ENCODE data around the gene CDC27. TPM values are rescaled to one million over a fixed set of nuclear protein-coding genes. Genes with fewer than 3 reads are reported as not detected.
"Not testable (repeated sequence)": the region's sequence is repeated elsewhere in the genome, so short reads cannot be mapped to it uniquely, and the experiment has no call there.

The CDC27 gene
- total RNA-seq, 1 experiment from 2014 or later = 36.1 TPM

DNA sequence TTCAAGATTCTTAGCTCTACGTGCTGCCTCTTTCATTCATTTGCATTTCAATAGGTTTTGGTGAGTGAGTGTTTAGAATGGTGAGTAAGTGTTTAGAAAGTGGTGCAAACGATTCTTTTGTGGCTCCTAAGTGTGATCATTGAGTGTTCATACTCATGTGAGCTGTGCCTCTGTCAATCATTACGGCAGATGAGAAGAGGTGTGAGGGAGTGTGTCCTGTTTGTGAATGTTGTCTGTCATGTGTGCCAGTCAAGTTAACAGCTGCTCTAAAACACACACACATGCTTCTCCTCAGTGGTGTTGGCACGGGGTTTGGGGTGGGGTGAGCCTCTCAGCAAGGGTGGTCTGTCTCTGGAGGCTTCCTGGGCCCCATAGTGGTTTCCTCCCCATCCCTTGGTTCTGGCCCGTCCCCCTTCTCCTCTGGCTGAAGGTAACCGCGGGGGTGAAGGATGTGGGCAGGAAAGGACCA is 31.5 kb upstream of the CDC27 start:
- no peak for DNase-seq (ENCODE audit: low spot score)

DNA sequence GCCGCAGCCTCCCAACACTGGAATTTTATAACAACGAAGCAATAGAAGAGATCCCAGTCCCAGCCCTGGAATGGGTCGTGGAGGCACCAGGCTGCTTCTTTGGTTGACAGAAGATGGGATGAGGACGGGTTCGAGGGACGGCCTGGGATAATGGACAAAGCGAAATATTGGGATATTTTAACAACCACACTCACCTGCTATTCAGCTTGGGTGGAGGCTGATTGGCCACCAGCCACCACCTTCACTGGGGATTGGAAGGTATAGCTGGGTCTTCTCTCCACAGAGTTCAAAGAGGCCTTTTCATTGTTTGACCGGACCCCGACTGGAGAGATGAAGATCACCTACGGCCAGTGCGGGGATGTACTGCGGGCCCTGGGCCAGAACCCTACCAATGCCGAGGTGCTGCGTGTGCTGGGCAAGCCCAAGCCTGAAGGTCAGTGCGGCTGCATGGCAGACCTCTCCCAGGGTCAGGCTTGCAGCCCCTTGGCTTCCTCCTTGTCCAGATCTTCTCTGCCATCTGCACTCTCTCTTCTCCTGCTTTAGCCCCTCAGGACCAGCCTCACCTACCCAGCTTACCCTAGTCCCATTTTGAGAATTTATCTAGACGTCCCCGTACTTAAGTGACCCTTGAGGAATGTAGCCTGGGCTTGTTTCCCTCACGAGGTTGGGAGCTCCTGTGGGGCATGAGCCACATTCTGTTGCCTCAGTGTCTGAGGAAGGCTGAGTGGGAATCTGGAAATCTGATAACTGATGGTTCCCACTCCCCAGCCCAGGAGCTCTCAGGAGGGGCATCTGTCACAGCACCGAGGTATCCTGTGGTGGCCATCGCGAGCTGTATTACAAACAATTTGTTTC is 30.8 kb upstream of the CDC27 start:
- no peak for DNase-seq (ENCODE audit: low spot score)

DNA sequence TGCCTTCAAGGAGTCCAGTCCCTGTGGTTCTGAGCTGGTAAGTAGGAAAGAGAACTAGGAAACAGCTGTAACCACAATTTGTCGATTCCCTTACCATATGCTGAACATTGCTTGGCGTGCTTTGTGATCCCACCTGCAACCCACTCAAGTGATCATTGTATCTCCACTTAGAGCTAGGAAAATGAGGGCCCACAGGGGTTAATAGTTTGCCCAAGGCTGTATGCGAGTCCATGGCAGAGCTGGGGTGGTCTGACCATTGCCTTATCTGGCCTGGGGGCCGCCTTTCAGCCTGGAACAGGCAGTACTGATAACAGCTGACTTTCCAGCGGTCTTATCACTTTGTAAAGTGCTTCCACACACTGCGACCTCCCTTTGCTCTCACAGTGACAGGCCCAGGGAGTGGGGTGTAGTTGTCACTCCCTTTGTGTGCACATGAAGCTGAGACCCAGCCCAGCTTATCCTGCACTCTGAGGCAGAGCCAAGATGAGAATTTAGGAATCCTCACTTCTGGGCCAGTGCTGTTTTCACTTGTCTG is 29.9 kb upstream of the CDC27 start:
- no peak for DNase-seq (ENCODE audit: low spot score)

DNA sequence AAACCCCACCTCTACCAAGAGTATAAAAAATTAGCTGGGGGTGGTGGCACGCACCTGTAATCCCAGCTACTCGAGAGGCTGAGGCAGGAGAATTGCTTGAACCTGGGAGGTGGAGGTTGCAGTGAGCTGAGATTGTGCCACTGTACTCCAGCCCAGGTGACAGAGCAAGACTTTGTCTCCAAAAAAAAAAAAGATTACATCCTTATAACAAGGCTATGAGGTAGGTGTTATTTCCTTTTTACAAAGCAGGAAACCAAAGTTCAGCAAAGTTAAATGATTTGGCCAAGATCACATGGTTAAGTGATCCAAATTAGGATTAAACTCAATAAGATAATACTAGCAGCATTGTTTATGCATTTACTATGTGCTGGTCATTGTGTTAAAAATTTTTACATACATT is 28.2 kb upstream of the CDC27 start:
- DNase-seq (ENCODE audit: low spot score) = not testable (repeated sequence)

DNA sequence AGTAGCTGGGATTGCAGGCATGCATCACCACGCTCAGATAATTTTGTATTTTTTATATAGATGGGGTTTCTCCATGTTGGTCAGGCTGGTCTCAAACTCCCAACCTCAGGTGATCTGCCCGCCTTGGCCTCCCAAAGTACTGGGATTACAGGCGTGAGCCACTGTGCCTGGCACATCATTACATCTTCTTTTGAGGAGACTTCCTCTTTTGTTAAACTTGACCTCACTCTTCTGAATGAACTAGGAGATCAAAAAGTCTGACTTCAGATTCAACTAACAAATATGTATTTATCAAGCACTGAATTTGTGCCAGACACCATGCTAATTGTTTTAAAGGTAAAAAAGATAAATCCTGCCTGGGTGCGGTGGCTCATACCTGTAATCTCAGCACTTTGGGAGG is 27.7 kb upstream of the CDC27 start:
- DNase-seq (ENCODE audit: low spot score) = not testable (repeated sequence)

DNA sequence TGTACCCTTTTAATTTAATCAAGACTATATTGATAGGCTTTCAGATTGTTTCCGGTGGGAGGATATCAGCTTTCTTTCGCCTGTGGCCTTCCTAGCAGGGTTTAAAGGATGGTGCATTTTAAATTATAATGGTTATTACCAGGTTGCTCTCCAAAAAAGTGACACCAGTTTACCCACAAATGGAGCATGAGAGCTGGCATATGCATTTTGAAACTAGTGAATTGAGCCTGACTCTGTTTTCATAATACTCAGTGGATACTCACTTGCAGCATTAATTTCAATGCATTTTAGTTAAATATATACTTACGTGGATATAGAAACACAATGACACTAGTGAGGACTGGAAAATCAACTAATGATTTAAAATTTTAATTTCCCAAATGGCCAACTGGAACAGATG is 25.8 kb upstream of the CDC27 start:
- DNase-seq (ENCODE audit: low spot score) = no peak

DNA sequence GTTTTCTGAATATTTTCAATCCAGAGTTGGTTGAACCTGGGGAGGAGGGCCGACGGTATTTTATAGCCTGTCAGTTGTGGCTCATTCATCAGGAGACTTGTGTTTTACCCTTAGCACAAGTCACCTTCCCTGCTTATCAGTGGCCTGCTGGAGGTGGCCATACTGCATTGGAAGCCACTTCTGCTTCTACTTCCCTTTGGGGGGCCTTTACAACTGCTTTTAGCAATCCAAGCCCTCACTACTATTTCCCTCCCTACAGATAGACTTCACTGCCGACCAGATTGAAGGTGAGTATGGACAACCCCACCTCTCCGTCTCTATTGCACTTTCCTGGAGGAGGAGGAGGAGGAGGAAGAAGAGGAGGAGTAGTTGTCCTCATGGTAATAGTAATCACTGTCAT is 24.4 kb upstream of the CDC27 start:
- no peak for DNase-seq (ENCODE audit: low spot score)

DNA sequence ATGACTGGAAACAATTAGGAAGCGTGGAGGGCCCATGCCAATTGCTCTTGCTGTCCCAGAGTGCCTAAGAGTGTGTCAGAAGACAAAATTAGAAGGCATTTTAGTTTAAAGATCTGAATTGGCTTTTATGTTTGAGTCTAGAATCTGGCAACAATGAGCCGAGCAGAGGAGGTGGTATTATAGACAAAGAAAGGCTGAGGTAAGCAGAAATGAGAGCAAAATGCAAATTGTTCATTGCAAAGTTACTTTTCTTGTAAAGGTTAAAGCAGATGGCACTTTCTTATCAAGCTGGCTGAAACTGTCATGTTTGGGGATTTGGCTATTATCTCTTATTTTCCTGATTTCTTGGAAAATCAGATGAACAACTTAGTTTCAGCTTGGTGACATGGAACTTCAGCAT is 23.4 kb upstream of the CDC27 start:
- no peak for DNase-seq (ENCODE audit: low spot score)

DNA sequence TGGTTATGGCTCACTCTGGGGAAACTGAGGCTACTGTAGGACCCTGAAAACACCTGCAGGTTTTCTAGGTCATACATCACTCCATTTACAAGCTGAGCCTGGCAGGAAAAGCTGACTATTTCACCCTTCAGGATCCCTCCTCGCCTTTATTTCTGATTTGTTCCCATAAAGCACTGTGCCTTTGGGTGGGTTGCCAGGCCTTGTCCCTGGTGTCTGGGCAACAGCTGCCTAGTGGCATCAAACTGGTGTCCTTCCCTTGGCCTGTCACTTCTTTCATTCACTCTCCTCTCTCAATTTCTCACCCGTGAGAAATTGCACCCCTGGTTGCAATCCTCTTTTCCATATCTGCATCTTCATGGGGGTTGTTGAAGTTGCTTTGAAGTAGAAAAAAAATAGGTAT is 21.7 kb upstream of the CDC27 start:
- no peak for DNase-seq (ENCODE audit: low spot score)

DNA sequence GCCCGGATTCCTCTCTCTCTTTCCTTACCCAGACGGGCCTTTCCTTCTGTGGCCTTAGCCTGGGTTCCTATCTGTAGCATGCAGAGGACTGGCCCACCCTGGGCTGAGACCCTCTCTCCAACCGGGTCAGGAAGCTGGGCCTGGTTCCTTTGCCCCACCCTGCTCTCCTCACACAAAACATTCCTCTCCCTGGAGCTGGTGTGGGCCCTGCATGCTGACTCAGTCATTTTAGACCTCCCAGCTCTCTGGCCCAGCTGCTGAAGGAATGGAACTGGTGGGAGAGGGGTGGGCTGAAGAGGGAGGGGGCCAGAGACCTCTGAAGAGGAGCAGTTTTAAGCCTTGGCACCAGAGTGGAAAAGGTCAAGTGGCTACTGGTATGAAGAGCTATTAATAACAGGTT is 21.0 kb upstream of the CDC27 start:
- DNase-seq (ENCODE audit: low spot score) = no peak

DNA sequence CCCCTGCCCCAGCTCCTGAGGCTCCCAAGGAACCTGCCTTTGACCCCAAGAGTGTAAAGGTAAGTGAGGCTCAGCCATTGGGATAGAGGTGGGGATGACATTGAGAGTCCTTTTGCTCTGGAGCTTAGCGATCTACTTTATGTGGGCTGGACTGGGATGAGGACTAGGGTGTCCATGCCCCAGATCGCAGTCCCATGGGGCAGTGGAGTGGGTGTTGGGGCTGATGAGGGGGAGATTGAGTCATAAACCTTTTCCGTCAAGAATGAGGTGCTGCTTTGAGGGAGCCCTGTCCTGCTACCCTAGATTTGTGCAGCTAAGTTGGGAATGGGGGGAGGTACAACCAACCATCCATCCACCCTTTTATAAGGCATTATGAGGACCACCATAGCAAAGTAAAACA is 20.4 kb upstream of the CDC27 start:
- DNase-seq (ENCODE audit: low spot score) = no peak

DNA sequence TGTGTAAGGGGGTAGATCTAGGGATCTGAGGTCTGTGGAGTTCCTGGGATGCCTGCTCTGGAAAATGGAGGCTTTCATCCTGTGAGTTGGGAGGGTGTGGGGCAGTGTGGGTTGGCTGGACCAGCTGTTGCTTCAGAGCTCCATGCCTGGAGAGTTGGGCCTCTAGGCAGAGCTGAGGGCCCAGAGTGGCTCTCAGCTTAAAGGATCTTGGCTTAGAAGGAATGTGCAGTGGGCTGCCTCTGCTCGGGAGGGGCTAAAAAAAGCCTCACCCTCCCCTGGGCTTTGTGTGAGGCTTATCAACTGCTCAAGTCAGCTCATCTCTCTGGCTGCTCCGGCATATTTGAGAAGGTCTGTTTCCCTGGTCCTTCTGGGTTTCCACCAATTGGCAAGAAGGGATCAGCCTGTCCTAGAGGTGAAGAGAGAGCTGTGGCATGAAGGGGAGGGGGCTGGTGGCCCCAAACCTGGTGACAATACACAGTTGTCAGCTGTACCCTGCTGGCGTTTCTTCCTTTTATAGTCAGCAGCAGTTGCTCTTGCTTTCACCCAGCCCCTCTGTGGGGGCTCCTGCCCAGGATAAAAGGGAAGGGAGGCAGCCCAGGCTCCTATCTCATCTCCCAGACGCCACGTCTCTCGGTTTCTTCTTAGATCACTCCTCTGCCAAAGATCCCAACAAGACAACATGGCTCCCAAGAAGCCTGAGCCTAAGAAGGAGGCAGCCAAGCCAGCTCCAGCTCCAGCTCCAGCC is 19.8 kb upstream of the CDC27 start, which contains the start of gene MYL4:
Gene MYL4 (plus strand): TSS at position 605 of the 745 bp plus-strand sequence. CDS start 75 bp downstream, at position 680.
- DNase-seq (ENCODE audit: low spot score) = no peak

DNA sequence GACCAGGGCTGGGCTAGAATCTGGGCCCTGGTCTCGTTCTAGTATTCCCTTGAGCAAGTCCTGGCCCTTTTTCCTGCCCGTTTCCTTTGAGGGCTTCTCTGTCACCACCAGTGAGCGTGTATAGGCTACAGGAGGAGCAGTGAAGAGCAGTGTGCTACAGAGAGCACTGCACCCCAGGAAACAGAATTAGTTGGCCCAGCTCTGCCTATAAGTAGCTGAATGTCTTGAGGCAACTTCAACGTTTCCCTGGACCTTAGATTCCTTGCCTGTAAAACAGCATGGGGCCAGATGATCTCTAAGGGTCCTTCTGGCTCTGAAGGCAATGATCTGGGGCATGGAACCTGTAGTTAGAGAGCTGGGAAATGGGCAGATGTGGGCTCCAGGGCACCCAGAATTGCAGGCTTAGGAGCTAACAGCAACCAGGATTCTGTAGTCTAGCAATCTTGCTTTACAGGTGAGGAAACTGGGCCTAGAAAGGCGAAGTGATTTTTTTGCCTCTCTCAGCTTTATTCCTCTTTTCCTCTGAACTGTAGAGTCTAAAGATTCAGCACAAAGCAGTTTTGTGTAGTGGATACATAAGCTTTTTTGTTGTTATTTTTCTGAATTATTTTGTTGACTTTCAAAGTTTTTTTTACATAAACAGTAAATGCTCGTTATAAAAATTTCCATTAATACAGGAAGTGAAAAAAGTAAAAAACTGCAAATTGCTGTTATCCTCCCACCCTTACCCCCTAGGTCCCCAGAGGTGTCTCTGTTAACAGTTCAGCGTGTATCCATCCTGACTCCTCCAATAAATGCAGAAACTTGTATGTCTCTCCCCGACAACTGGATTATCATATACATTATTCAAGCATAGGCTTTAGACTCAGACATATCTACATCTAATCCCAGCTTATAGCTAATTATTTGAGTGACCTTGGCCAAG is 18.3 kb upstream of the CDC27 start:
- DNase-seq (ENCODE audit: low spot score) = no peak

DNA sequence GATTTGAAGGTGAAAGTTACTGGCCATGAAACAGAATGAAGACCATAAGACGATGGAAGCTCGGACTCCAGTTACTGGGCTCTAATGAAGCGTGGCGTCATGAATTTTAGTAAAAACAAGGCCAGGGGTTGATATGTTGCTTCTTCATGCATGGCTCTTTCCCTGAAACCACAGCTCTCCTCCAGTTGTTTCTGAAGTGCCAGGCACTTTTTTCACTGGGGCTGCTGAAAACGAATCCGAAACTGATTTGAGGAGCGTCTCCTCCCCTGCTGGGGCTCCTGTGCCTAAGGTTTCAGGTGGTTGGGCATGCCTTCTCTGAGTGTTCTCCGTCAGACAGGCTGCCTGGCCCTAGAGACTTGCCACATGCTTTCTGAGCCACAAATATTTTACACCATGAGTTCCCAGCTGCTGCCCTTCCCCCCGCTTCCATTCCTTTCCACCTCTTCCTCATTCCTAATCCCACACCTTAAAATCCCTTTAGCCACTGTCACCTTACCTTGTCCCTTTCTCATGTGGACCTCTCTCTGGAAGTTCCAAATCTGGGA is 16.4 kb upstream of the CDC27 start:
- peak; percentile 59 for DNase-seq (ENCODE audit: low spot score)

DNA sequence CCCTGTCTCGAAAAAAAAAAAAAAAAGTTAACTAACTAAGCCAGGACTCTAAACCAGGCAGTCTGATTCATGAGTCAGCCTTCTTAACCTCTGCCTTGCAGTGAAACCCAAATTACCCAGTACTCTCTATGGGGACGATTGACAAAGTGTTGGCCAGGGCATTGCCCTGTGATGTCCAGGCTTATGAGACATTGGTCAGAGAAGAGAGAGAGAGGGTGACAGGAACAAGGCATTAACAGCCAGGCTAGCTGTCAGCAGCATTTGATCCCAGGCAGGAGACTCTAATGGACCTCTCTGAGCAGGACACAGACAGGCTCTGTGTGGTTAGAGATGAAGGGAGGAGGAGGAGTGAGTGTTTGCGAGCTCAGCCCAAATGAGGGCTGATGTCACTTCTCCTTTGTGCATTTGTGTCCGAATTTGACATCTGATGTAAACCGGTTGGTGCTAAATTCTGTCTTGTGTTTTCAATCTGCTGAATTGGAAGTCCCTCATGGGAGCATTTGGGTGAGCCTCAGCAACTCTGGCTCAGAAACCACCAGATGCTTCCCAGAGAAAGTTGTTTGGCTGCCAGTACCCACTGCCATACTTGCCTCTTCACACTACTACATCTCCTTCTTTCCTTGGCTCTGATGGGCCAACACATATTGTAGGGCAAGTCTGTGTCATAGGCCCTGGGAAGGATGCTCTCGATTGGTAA is 15.8 kb upstream of the CDC27 start:
- DNase-seq (ENCODE audit: low spot score) = no peak

DNA sequence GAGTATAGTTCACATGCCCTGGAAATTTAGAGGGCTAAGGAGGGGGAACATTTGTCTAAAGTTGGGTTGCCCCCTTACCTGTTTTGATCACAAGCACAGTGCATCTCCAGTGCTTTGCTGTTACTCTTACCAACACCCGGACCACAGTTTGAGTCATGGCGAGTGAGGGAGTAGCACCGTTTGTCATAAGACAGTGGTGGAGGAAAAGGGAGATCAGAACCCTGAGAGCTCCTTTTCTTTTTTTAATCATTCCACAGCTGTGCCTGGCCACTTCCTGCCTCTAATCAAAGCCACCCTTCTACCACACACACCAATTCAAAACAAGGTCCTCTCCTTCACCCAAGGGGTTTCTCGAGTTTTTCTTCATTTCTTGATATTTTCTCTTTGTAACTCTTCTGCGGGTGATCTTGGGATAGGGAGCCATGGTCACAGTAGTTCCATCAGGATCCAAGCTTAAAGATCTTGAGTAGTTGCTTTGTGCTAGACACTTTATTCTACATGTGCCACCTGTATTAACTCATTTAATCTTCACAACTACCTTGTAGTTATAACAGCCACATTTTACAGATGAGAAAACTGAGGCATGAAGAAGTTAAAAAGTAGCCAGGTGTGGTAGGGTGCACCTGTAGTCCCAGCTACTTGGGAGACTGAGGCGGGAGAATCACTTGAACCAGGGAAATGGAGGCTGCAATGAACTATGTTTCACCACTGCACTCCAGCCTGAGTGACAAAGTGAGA is 15.1 kb upstream of the CDC27 start:
- no peak for DNase-seq (ENCODE audit: low spot score)

DNA sequence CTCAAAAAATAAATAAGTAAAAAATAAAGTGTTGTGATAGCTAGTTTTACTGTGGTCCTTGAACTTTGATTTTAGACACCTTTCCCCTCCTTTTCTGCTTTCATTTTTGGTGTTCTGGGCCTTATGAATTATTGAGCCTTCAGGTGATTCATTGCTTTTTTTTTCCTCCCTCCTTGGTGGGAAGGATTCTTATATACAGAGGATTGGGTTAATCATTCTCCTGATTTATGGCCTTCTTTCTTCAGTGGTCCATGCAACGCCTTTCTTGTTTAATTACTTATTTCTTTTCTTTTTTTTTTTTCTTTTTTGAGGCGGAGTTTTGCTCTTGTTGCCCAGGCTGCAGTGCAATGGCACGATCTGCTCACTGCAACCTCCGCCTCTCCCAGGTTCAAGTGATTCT is 12.1 kb upstream of the CDC27 start:
- DNase-seq (ENCODE audit: low spot score) = no peak

DNA sequence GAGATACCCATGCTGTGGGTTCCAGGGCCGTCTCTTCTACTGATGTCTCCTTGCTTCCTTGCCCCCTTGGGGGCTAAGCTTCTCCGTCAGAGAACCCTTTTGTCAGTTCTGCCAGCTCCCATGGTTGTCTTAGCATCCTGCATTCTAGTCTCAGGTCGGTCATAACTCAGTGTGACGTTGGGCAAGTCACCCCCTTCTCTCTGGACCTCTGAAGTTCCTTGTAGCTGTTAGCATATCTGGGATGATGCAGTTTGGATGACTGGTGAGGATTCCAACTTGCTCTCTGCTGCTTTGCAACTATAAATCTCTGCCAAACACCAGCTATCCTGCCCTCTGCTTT is 11.2 kb upstream of the CDC27 start:
- no peak for DNase-seq (ENCODE audit: low spot score)

DNA sequence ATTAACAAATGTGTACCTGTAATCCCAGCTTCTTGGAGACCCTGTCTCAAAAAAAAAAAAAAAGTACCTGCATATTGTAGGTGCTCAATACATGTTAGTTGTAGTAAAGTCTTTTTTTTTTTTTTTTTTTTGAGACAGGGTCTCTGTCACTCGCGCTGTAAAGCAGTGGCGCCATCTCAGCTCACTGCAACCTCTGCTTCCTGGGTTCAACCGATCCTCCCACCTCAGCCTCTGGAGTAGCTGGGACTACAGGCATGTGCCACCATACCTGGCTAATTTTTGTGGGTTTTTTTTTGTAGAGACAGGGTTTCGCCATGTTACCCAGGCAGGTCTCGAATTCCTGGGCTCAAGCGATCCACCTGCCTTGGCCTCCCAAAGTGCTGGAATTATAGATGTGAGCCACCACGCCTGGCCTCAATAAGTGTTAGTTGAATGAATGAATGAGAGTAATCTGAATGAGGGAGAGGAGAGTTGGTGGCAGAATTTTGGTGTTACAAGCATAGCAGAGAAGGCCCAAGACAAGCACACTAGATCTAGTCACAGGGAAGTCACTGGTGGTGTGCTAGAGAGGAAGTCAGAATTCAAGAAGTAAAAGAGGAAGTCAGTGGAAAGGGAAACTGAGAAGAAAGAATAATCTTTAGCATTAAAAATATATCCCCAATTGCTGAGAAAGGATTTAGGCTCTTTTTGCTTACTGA is 10.7 kb upstream of the CDC27 start:
- DNase-seq (ENCODE audit: low spot score) = no peak

Data from HT-29 (cell line).